ENCODE data around the gene TNS1. TPM values are rescaled to one million over a fixed set of nuclear protein-coding genes. Genes with fewer than 3 reads are reported as not detected.

Gene TNS1
- total RNA-seq, 4 donors from 2014 or later: 461 to 648 (median 565) TPM

- no peaks in the 10 kb centered on the region for H3K27me3 ChIP-seq
- peak overlapping the region in 2 of 4 donors; percentile 8 to 65 for H3K4me3 ChIP-seq
- WGBS, 2 donors: 28 to 40% methylated on average over 16 to 21 of the region's 21 CpGs
Observed at GRCh38 chr2:217932803-217933616, 69.8 kb downstream of the TNS1 start.

GRCh38 chr2:217931846-217932560 is 70.8 kb downstream of the TNS1 start:
- Histone ChIP-seq H3K9me3 (no peaks in the 10 kb centered on the region), H3K4me1 (peaks cover 0 to 100% (median 83%) of the 10 kb centered on the region in 4 donors), H3K27ac (peak overlapping the region in 2 of 4 donors; percentile 85 to 91), H3K27me3 (no peaks in the 10 kb centered on the region), H3K4me3 (no peak overlapping the region), H3K36me3 (no peaks in the 10 kb centered on the region)
- no peak for DNase-seq (ENCODE audit: low spot score in 2 of 2)
- WGBS, 2 donors: 66 to 79% methylated on average over 6 of the region's 6 CpGs
- TF ChIP-seq CTCF (IDR thresholded peaks at IDR 0.05): no peak

More at GRCh38 chr2:217932803-217933616, 69.8 kb downstream of the TNS1 start:
- no peaks in the 10 kb centered on the region for H3K36me3 ChIP-seq
- H3K4me1 ChIP-seq: peaks cover 0 to 100% (median 83%) of the 10 kb centered on the region in 4 donors
- peak overlapping the region; percentile 55 to 91 (median 78) for H3K27ac ChIP-seq
- no peaks in the 10 kb centered on the region for H3K9me3 ChIP-seq
- TF ChIP-seq EP300 (IDR thresholded peaks at IDR 0.05) (peak in 1 of 2 donors; percentile 67), CTCF (IDR thresholded peaks at IDR 0.05) (no peak)
- no peak for DNase-seq (ENCODE audit: low spot score in 2 of 2)

DNA sequence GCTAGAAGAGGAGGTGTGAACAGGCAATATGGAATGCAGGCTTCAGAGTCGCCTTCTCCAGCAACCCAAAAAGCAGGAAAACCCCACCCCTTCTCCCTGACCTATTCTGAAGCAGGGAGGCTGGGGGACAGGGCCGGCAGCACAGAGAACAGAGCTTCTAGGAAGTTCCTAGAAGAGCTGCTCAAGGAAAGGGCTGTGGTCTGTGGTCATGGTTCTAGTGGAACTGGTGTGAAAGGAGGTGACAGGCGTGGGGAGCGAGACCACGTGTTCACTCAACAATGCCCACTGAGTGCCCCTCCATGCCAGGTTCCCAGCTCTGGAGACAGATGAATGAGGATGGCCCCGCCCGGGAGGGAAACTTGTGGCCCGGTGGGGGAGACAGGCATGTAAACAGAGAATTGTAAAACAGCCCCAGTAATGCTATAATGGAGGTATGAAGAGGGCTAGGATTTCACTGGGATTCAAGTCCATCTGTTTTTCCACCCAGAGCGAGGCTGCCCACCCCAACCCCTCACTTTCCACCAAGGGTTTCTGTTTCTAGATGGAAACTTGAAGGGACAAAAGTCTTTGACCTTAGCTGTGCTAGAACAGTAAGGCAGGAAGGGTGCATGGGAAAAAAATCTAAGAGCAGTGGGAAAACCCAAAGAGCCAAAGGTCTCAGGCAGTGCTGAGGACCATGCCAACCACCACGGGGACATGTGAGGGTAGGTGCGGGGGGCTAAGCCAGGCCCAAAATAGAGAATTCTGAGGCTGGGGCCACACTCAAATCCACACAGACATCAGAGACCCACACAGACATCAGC is 71.8 kb downstream of the TNS1 start:
- Histone ChIP-seq H3K9me3 (no peaks in the 10 kb centered on the region), H3K4me3 (no peak overlapping the region), H3K27ac (peak overlapping the region in 3 of 4 donors; percentile 60 to 91 (median 85)), H3K27me3 (no peaks in the 10 kb centered on the region), H3K36me3 (no peaks in the 10 kb centered on the region), H3K4me1 (peaks cover 0 to 100% (median 86%) of the 10 kb centered on the region in 4 donors)
- TF ChIP-seq CTCF (IDR thresholded peaks at IDR 0.05) (no peak), EP300 (IDR thresholded peaks at IDR 0.05) (no peak), POLR2A (IDR thresholded peaks at IDR 0.05) (no peak)
- WGBS, 2 donors: 44 to 52% methylated on average over 11 of the region's 11 CpGs
- no peak for DNase-seq (ENCODE audit: low spot score in 2 of 2)

DNA sequence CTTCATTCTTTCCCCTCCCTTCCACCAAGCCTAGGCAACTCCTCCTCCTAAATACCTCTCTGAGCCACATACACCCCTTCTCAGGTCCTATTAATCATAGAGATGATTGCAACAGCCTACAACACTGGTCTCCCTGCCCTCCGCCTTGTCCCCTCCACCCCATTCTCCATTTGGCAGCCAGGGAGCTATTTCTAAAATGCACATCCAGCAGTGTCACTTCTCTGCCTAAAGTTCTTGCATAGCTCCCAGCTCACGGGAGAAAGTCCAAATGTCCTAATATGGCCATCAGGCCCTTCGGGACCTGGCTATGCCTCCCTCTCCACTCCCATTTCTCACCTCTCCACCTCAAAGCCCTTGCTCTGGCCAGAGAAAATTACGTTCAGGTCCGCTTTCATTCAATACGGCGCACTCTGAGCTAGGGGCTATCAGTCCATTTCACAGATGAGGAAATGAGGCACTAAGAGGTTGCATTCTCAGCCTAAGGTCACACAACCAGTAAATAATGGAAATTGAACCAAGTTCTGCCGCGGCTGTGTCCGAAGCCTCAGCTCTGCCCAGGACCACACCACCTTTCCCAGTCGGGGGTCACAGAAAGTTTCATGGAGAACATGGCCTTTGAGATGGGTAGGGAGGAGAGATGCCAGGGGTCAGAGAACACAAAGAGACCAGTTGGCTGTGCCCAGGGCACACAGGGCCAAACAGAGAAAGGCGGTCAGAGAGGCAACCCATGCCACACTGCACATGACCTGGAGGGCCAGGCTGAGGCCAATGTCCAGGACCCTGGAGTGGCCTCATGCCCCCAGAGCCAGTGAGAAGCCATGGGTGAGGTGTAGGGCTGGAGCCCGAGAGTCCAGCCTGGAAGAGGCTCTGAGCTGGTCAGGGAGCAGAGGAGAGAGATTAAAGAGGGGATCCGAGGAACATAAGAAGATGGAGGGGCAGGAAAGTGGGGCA is 72.8 kb downstream of the TNS1 start:
- WGBS, 2 donors: 60 to 61% methylated on average over 14 of the region's 14 CpGs
- peak in 1 of 2 donors; percentile 44 for TF ChIP-seq EP300 (IDR thresholded peaks at IDR 0.05)
- TF ChIP-seq POLR2A (IDR thresholded peaks at IDR 0.05): no peak
- TF ChIP-seq CTCF (IDR thresholded peaks at IDR 0.05): no peak
- H3K9me3 ChIP-seq: no peaks in the 10 kb centered on the region
- H3K27me3 ChIP-seq: no peaks in the 10 kb centered on the region
- peak overlapping the region in 1 of 4 donors; percentile 5 for H3K4me3 ChIP-seq
- H3K27ac ChIP-seq: peak overlapping the region; percentile 66 to 91 (median 76)
- H3K36me3 ChIP-seq: no peaks in the 10 kb centered on the region
- peaks cover 0 to 99% (median 77%) of the 10 kb centered on the region in 4 donors for H3K4me1 ChIP-seq
- no peak for DNase-seq (ENCODE audit: low spot score in 2 of 2)

All from tibial nerve (tissue), 4 donors.